Tibial artery (tissue), 4 donors: ENCODE data around the gene DLG2.

Experiments
- DNase-seq, 2 donors: peaks; one replicate each; pipeline ENCODE4 v3.0.0-alpha.2; 2019
- H3K27ac ChIP-seq, 2 donors: fragments of 200-600 bp; sonication (generic) in 1 of 2; 1 replicate in 1 of 2; 2 replicates in 1 of 2; pipeline ENCODE4 v1.5.1; 2018 to 2019; ENCODE audit warnings: mild to moderate bottlenecking in 1 of 2
- H3K27me3 ChIP-seq, 2 donors: fragments of 200-600 bp; sonication (generic) in 1 of 2; one replicate each; pipeline versions ENCODE4 v1.5.1 to v1.6.0; 2016 to 2019
- H3K36me3 ChIP-seq, 3 donors: fragments of 200-600 bp; sonication (generic) in 2 of 3; one replicate each; pipeline ENCODE4 v1.5.1; 2016 to 2019; ENCODE audit warnings: mild to moderate bottlenecking in 2 of 3
- H3K4me1 ChIP-seq, 4 donors: fragments of 200-600 bp; sonication (generic) in 2 of 4; 1 replicate in 3 of 4; 2 replicates in 1 of 4; pipeline ENCODE4 v1.5.1; 2016 to 2019
- H3K4me3 ChIP-seq, 2 donors: fragments of 200-600 bp; sonication (generic) in 1 of 2; 1 replicate in 1 of 2; 2 replicates in 1 of 2; pipeline ENCODE4 v1.5.1; 2018 to 2019; ENCODE audit warnings: mild to moderate bottlenecking in 2 of 2
- H3K9me3 ChIP-seq, 3 donors: fragments of 200-600 bp; sonication (generic) in 1 of 3; one replicate each; pipeline ENCODE4 v1.5.1; 2016 to 2019
- CTCF ChIP-seq, 2 experiments: fragments of 200-600 bp in 1 of 2; fragments of 450-650 bp in 1 of 2; IDR thresholded peaks; one replicate each; pipeline ENCODE4 v1.5.1; 2017 to 2019; ENCODE audit warnings: antibody characterized with exemption in 2 of 2, mild to moderate bottlenecking in 1 of 2, moderate library complexity in 1 of 2
- intact Hi-C: fragments of 100-400 bp; cut with DNase I; formaldehyde crosslinking; loops from one replicate; pipeline ENCODE4 v1.15.0; 2023; ENCODE audit warnings: low total_unique reads

DLG2 gene

GRCh38 chr11:84757711-84758110, 869.4 kb downstream of the DLG2 start:
- TF ChIP-seq CTCF (IDR thresholded peaks at IDR 0.05), result no peak
- no peaks in the 10 kb centered on the region for H3K4me1 ChIP-seq
- intact Hi-C loops, result no loop called here
- no peaks in the 10 kb centered on the region for H3K27me3 ChIP-seq
- H3K36me3 ChIP-seq, result no peaks in the 10 kb centered on the region
- DNase-seq, result no peak
- no peaks in the 10 kb centered on the region for H3K9me3 ChIP-seq
- no peak overlapping the region for H3K4me3 ChIP-seq
- no peak overlapping the region for H3K27ac ChIP-seq

- H3K4me3 ChIP-seq, result no peak overlapping the region
- no peaks in the 10 kb centered on the region for H3K9me3 ChIP-seq
- DNase-seq, result no peak
- no peak for TF ChIP-seq CTCF (IDR thresholded peaks at IDR 0.05)
- H3K36me3 ChIP-seq, result no peaks in the 10 kb centered on the region
- H3K4me1 ChIP-seq, result no peaks in the 10 kb centered on the region
- no peak overlapping the region for H3K27ac ChIP-seq
- no peaks in the 10 kb centered on the region for H3K27me3 ChIP-seq
- intact Hi-C loops, result no loop called here
Observed at GRCh38 chr11:84751371-84751770, 875.8 kb downstream of the DLG2 start.

GRCh38 chr11:84747871-84748270, 879.3 kb downstream of the DLG2 start:
- Histone ChIP-seq H3K4me3 (no peak overlapping the region), H3K4me1 (no peaks in the 10 kb centered on the region), H3K36me3 (no peaks in the 10 kb centered on the region), H3K27me3 (no peaks in the 10 kb centered on the region), H3K9me3 (no peaks in the 10 kb centered on the region), H3K27ac (no peak overlapping the region)
- no peak for TF ChIP-seq CTCF (IDR thresholded peaks at IDR 0.05)
- no peak for DNase-seq
- intact Hi-C loops, result no loop called here

- Histone ChIP-seq H3K27ac (no peak overlapping the region), H3K4me3 (no peak overlapping the region), H3K4me1 (no peaks in the 10 kb centered on the region), H3K36me3 (no peaks in the 10 kb centered on the region), H3K27me3 (no peaks in the 10 kb centered on the region), H3K9me3 (no peaks in the 10 kb centered on the region)
- TF ChIP-seq CTCF (IDR thresholded peaks at IDR 0.05), result no peak
- no peak for DNase-seq
- intact Hi-C loops, result no loop called here
Observed at GRCh38 chr11:84740050-84740449, 887.1 kb downstream of the DLG2 start.

GRCh38 chr11:84724256-84724655, 902.9 kb downstream of the DLG2 start:
- no peaks in the 10 kb centered on the region for H3K9me3 ChIP-seq
- H3K36me3 ChIP-seq, result no peaks in the 10 kb centered on the region
- no peak overlapping the region for H3K27ac ChIP-seq
- no peak overlapping the region for H3K4me3 ChIP-seq
- peaks cover 0 to 20% (median 10%) of the 10 kb centered on the region in 4 donors for H3K4me1 ChIP-seq
- no peaks in the 10 kb centered on the region for H3K27me3 ChIP-seq
- DNase-seq, result no peak
- TF ChIP-seq CTCF (IDR thresholded peaks at IDR 0.05), result no peak
- intact Hi-C loops, result no loop called here

- TF ChIP-seq CTCF (IDR thresholded peaks at IDR 0.05), result no peak
- intact Hi-C loops, result no loop called here
- no peaks in the 10 kb centered on the region for H3K9me3 ChIP-seq
- H3K36me3 ChIP-seq, result no peaks in the 10 kb centered on the region
- H3K27ac ChIP-seq, result no peak overlapping the region
- peaks cover 0 to 20% (median 10%) of the 10 kb centered on the region in 4 donors for H3K4me1 ChIP-seq
- DNase-seq, result no peak
- H3K27me3 ChIP-seq, result no peaks in the 10 kb centered on the region
- H3K4me3 ChIP-seq, result no peak overlapping the region
Observed at GRCh38 chr11:84722583-84723108, 904.5 kb downstream of the DLG2 start.
